ENCODE results near the gene SH3GL1.

The SH3GL1 gene

DNA sequence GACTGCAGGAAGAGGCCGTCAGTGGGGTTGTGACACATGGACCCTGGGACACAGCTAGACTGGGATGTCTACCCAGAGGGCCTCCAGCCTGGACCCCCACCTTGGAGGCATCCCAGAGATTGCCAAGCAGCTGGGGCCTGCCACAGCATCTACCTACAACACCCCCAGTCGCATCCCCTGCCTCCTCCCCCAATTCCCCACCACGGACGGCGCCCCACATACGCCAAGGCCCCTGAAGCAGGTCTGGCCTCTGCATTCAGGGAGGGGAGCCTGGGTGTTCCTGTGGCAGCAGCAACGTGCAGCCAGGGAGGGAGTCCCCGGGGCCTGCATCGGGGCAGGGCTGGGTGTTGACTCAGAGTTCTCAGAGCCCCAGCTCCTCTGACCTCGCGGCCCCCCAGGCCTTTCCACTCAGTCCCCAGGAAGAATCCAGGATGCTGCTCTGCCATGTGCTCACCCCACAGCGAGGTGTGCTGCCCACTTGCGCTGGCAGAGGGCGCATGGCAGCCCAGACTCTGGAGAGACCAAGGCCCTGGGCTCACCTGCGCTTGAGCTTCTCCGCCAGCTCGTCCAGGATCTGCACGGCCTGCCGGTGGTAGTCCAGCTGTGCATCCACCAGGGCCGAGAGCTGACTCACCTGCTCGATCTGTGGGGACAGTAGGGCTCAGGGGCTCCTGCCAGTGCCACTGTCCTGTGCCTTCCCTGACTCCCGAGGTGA, 37.4 kb downstream of the SH3GL1 start:
- no peak overlapping the region for H3K9ac ChIP-seq (ENCODE audit: low read length)
- peaks cover 11% of the 10 kb centered on the region for H3K36me3 ChIP-seq (ENCODE audit: control insufficient read depth, low read depth, low read length)

GRCh38 chr19:4362101-4362828, 38.1 kb downstream of the SH3GL1 start:
- no peaks in the 10 kb centered on the region for H3K4me1 ChIP-seq (ENCODE audit: control insufficient read depth, low read depth, low read length)
- H3K9ac ChIP-seq (ENCODE audit: low read length): no peak overlapping the region
- H3K27ac ChIP-seq (ENCODE audit: low read length): no peak overlapping the region
- no peaks in the 10 kb centered on the region for H3K27me3 ChIP-seq (ENCODE audit: control insufficient read depth, insufficient read depth, low read length)
- peaks cover 11% of the 10 kb centered on the region for H3K36me3 ChIP-seq (ENCODE audit: control insufficient read depth, low read depth, low read length)
- no peak overlapping the region for H3K4me3 ChIP-seq (ENCODE audit: low read length)
- H3K9me3 ChIP-seq (ENCODE audit: control insufficient read depth, low read depth, low read length): no peaks in the 10 kb centered on the region

More for the DNA sequence above, 37.4 kb downstream of the SH3GL1 start:
- Histone ChIP-seq H3K27ac (ENCODE audit: low read length) (no peak overlapping the region), H3K4me3 (ENCODE audit: low read length) (no peak overlapping the region), H3K27me3 (ENCODE audit: control insufficient read depth, insufficient read depth, low read length) (no peaks in the 10 kb centered on the region), H3K4me1 (ENCODE audit: control insufficient read depth, low read depth, low read length) (no peaks in the 10 kb centered on the region), H3K9me3 (ENCODE audit: control insufficient read depth, low read depth, low read length) (no peaks in the 10 kb centered on the region)

- no peak overlapping the region for H3K27ac ChIP-seq (ENCODE audit: low read length)
- peaks cover 11% of the 10 kb centered on the region for H3K36me3 ChIP-seq (ENCODE audit: control insufficient read depth, low read depth, low read length)
- H3K4me1 ChIP-seq (ENCODE audit: control insufficient read depth, low read depth, low read length): no peaks in the 10 kb centered on the region
- H3K4me3 ChIP-seq (ENCODE audit: low read length): no peak overlapping the region
- H3K27me3 ChIP-seq (ENCODE audit: control insufficient read depth, insufficient read depth, low read length): no peaks in the 10 kb centered on the region
- no peaks in the 10 kb centered on the region for H3K9me3 ChIP-seq (ENCODE audit: control insufficient read depth, low read depth, low read length)
- no peak overlapping the region for H3K9ac ChIP-seq (ENCODE audit: low read length)
Measured at GRCh38 chr19:4361152-4362046, 38.9 kb downstream of the SH3GL1 start.

DNA sequence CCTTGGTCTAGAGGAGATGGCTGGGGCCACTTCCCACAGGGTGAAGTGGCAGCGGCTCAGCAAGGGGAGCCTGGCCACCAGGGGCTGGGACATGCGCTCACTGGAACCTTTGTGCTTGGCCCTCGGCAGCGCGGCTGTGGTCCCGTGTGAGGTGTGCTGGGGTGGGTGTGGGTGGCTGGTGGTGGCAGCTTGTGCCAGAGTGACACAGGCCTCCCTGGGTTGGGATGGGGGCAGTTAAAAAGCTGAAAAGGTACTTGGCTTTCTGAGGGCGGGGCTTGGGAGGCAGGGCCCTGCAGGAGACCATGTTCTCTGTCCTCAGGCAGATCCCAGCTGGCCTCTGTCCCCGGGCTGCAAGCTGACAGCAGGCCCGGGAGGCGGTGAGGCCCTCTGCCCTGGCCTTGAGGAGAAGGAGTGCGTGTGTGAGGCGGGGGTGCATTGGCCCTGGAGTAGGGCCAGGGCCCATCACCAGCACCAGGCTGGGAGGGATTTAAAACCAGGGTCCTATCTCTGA, 39.7 kb downstream of the SH3GL1 start:
- Histone ChIP-seq H3K27ac (ENCODE audit: low read length) (no peak overlapping the region), H3K4me1 (ENCODE audit: control insufficient read depth, low read depth, low read length) (no peaks in the 10 kb centered on the region), H3K9me3 (ENCODE audit: control insufficient read depth, low read depth, low read length) (no peaks in the 10 kb centered on the region), H3K4me3 (ENCODE audit: low read length) (no peak overlapping the region), H3K9ac (ENCODE audit: low read length) (no peak overlapping the region), H3K27me3 (ENCODE audit: control insufficient read depth, insufficient read depth, low read length) (no peaks in the 10 kb centered on the region), H3K36me3 (ENCODE audit: control insufficient read depth, low read depth, low read length) (peaks cover 9% of the 10 kb centered on the region)

GRCh38 chr19:4360081-4360569, 40.2 kb downstream of the SH3GL1 start:
- H3K4me1 ChIP-seq (ENCODE audit: control insufficient read depth, low read depth, low read length): no peaks in the 10 kb centered on the region
- H3K9ac ChIP-seq (ENCODE audit: low read length): no peak overlapping the region
- no peak overlapping the region for H3K4me3 ChIP-seq (ENCODE audit: low read length)
- H3K36me3 ChIP-seq (ENCODE audit: control insufficient read depth, low read depth, low read length): peaks cover 8% of the 10 kb centered on the region
- no peaks in the 10 kb centered on the region for H3K9me3 ChIP-seq (ENCODE audit: control insufficient read depth, low read depth, low read length)
- no peak overlapping the region for H3K27ac ChIP-seq (ENCODE audit: low read length)
- no peaks in the 10 kb centered on the region for H3K27me3 ChIP-seq (ENCODE audit: control insufficient read depth, insufficient read depth, low read length)

- Histone ChIP-seq H3K27ac (ENCODE audit: low read length) (no peak overlapping the region), H3K4me1 (ENCODE audit: control insufficient read depth, low read depth, low read length) (no peaks in the 10 kb centered on the region), H3K36me3 (ENCODE audit: control insufficient read depth, low read depth, low read length) (peaks cover 8% of the 10 kb centered on the region), H3K9ac (ENCODE audit: low read length) (no peak overlapping the region), H3K27me3 (ENCODE audit: control insufficient read depth, insufficient read depth, low read length) (no peaks in the 10 kb centered on the region), H3K4me3 (ENCODE audit: low read length) (no peak overlapping the region), H3K9me3 (ENCODE audit: control insufficient read depth, low read depth, low read length) (no peaks in the 10 kb centered on the region)
Measured at GRCh38 chr19:4359627-4360000, 40.7 kb downstream of the SH3GL1 start.

- Histone ChIP-seq H3K27ac (ENCODE audit: low read length) (no peak overlapping the region), H3K9ac (ENCODE audit: low read length) (no peak overlapping the region), H3K36me3 (ENCODE audit: control insufficient read depth, low read depth, low read length) (peaks cover 8% of the 10 kb centered on the region), H3K4me1 (ENCODE audit: control insufficient read depth, low read depth, low read length) (no peaks in the 10 kb centered on the region), H3K27me3 (ENCODE audit: control insufficient read depth, insufficient read depth, low read length) (no peaks in the 10 kb centered on the region), H3K4me3 (ENCODE audit: low read length) (no peak overlapping the region), H3K9me3 (ENCODE audit: control insufficient read depth, low read depth, low read length) (no peaks in the 10 kb centered on the region)
Measured at GRCh38 chr19:4358709-4359626, 41.4 kb downstream of the SH3GL1 start.

GRCh38 chr19:4357921-4358326, 42.4 kb downstream of the SH3GL1 start:
- Histone ChIP-seq H3K27me3 (ENCODE audit: control insufficient read depth, insufficient read depth, low read length) (no peaks in the 10 kb centered on the region), H3K4me3 (ENCODE audit: low read length) (no peak overlapping the region), H3K4me1 (ENCODE audit: control insufficient read depth, low read depth, low read length) (no peaks in the 10 kb centered on the region), H3K9ac (ENCODE audit: low read length) (no peak overlapping the region), H3K27ac (ENCODE audit: low read length) (no peak overlapping the region), H3K9me3 (ENCODE audit: control insufficient read depth, low read depth, low read length) (no peaks in the 10 kb centered on the region), H3K36me3 (ENCODE audit: control insufficient read depth, low read depth, low read length) (peaks cover 8% of the 10 kb centered on the region)

DNA sequence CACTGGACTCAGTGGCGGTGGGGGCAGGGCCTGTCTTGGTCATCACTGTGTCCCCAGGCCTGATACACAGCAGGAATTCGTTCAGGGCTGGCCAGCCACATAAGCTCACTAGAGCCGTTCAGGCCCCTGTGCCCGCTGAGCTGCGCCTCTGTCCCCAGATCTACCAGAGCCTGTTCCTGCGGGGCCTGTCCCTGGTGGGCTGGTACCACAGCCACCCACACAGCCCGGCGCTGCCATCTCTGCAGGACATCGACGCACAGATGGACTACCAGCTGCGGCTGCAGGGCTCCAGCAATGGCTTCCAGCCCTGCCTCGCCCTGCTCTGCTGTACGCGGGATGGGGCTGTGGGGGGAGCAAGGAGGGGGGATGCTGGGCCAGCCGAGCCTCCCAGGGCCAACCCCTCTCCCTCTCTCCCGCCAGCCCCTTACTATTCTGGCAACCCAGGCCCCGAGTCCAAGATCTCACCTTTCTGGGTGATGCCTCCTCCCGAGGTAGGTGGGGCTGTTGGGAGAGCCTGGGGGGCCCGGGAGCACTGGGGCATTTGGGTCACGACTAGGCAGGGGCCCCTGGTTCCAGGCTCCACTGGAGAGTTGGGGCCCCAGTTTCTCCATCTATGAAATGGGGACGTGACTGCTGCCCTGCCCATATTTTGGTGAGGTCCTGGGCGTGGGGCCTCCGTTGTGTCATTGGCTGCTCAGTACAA, 43.1 kb downstream of the SH3GL1 start:
- Histone ChIP-seq H3K9me3 (ENCODE audit: control insufficient read depth, low read depth, low read length) (no peaks in the 10 kb centered on the region), H3K4me3 (ENCODE audit: low read length) (no peak overlapping the region), H3K27me3 (ENCODE audit: control insufficient read depth, insufficient read depth, low read length) (no peaks in the 10 kb centered on the region), H3K36me3 (ENCODE audit: control insufficient read depth, low read depth, low read length) (peaks cover 7% of the 10 kb centered on the region), H3K4me1 (ENCODE audit: control insufficient read depth, low read depth, low read length) (no peaks in the 10 kb centered on the region), H3K9ac (ENCODE audit: low read length) (no peak overlapping the region), H3K27ac (ENCODE audit: low read length) (no peak overlapping the region)

DNA sequence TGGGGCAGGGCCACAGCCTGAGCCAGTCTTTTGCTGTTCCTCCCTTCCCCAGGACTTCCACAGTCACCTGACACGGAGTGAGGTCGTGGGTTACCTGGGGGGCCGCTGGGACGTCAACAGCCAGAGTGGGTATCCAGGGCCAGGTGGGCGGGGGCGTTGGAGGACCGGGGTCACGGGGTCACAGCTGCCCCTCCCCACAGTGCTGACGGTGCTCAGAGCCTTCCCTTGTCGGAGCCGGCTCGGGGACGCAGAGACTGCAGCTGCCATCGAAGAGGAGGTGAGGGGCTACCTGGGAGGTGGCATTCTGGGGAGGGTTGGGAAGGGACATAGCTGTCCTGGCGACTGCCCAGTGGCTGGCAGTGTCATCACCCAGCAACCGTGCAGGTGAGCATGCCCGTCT, 45.5 kb downstream of the SH3GL1 start:
- H3K36me3 ChIP-seq (ENCODE audit: control insufficient read depth, low read depth, low read length): no peaks in the 10 kb centered on the region
- no peaks in the 10 kb centered on the region for H3K27me3 ChIP-seq (ENCODE audit: control insufficient read depth, insufficient read depth, low read length)
- no peaks in the 10 kb centered on the region for H3K9me3 ChIP-seq (ENCODE audit: control insufficient read depth, low read depth, low read length)
- H3K4me3 ChIP-seq (ENCODE audit: low read length): no peak overlapping the region
- no peak overlapping the region for H3K27ac ChIP-seq (ENCODE audit: low read length)
- no peak overlapping the region for H3K9ac ChIP-seq (ENCODE audit: low read length)
- H3K4me1 ChIP-seq (ENCODE audit: control insufficient read depth, low read depth, low read length): no peaks in the 10 kb centered on the region

Measured in iPS-18a (cell line).